Measurements from ENCODE around the gene ADAMTS20. TPM values are rescaled to one million over a fixed set of nuclear protein-coding genes. Genes with fewer than 3 reads are reported as not detected.

The ADAMTS20 gene
- total RNA-seq, 1 experiment from 2014 or later, result 0.07 TPM

- Histone ChIP-seq H3K4me3 (ENCODE audit: low read depth, low read length) (no peak overlapping the region), H3K4me1 (no peaks in the 10 kb centered on the region), H3K36me3 (ENCODE audit: control insufficient read depth, insufficient read depth, low read length) (no peaks in the 10 kb centered on the region), H3K9me3 (no peaks in the 10 kb centered on the region; the same call in none of the 2 replicates), H3K27me3 (replicated peaks; ENCODE audit: control insufficient read depth, insufficient read depth, low read length) (no peaks in the 10 kb centered on the region)
- Mint-ChIP-seq H3K4me1 (ENCODE audit: low read depth, unreplicated experiment) (no peaks in the 10 kb centered on the region), H3K27me3 (ENCODE audit: insufficient read depth, unreplicated experiment) (peaks cover 5% of the 10 kb centered on the region), H3K9me3 (ENCODE audit: unreplicated experiment) (no peaks in the 10 kb centered on the region), H3K27ac (ENCODE audit: unreplicated experiment) (no peak overlapping the region), H3K36me3 (ENCODE audit: insufficient read depth, unreplicated experiment) (no peaks in the 10 kb centered on the region), H3K4me3 (ENCODE audit: unreplicated experiment) (no peak overlapping the region)
- CTCF ChIA-PET, result no interaction called here
- BruUV-seq (replicated peaks), result no TSS peak
- TF ChIP-seq CTCF (IDR thresholded peaks at IDR 0.05; ENCODE audit: insufficient read depth in 1 of 2, low read depth in 1 of 2, low read length in 1 of 2, severe bottlenecking in 1 of 2, unreplicated experiment in 1 of 2), result no peak
- POLR2A ChIA-PET, result no interaction called here
- DNase-seq, result no peak
- intact Hi-C loops (cut with micrococcal nuclease; ENCODE audit: unreplicated experiment), result no loop called here
These were observed 200.0 kb downstream of the ADAMTS20 start for GRCh38 chr12:43352001-43352400.

- H3K9me3 Mint-ChIP-seq (ENCODE audit: unreplicated experiment), result peaks cover 11% of the 10 kb centered on the region
- H3K27ac Mint-ChIP-seq (ENCODE audit: unreplicated experiment), result no peak overlapping the region
- no peaks in the 10 kb centered on the region for H3K36me3 Mint-ChIP-seq (ENCODE audit: insufficient read depth, unreplicated experiment)
- DNase-seq, result no peak
- Histone ChIP-seq H3K27me3 (replicated peaks; ENCODE audit: control insufficient read depth, insufficient read depth, low read length) (no peaks in the 10 kb centered on the region), H3K36me3 (ENCODE audit: control insufficient read depth, insufficient read depth, low read length) (no peaks in the 10 kb centered on the region), H3K4me3 (ENCODE audit: low read depth, low read length) (no peak overlapping the region), H3K9me3 (peaks cover 12% of the 10 kb centered on the region), H3K4me1 (no peaks in the 10 kb centered on the region)
- no peaks in the 10 kb centered on the region for H3K4me1 Mint-ChIP-seq (ENCODE audit: low read depth, unreplicated experiment)
- H3K4me3 Mint-ChIP-seq (ENCODE audit: unreplicated experiment), result no peak overlapping the region
- peak; percentile 25 to 62 for TF ChIP-seq CTCF (IDR thresholded peaks at IDR 0.05; ENCODE audit: insufficient read depth in 1 of 2, low read depth in 1 of 2, low read length in 1 of 2, severe bottlenecking in 1 of 2, unreplicated experiment in 1 of 2)
- no TSS peak for BruUV-seq (replicated peaks)
- intact Hi-C loops (cut with micrococcal nuclease; ENCODE audit: unreplicated experiment), result loop anchor here (1.0 to 5.0 kb wide), 2 partner anchors 378 to 532 kb away; no protein-coding TSS in a partner anchor
- ChIA-PET CTCF (no interaction called here), POLR2A (no interaction called here)
- peaks cover 5% of the 10 kb centered on the region for H3K27me3 Mint-ChIP-seq (ENCODE audit: insufficient read depth, unreplicated experiment)
These were observed 202.1 kb downstream of the ADAMTS20 start for GRCh38 chr12:43349863-43350262.

GRCh38 chr12:43348221-43348620, 203.8 kb downstream of the ADAMTS20 start:
- POLR2A ChIA-PET, result no interaction called here
- Mint-ChIP-seq H3K27ac (ENCODE audit: unreplicated experiment) (no peak overlapping the region), H3K9me3 (ENCODE audit: unreplicated experiment) (peaks cover 25% of the 10 kb centered on the region), H3K4me1 (ENCODE audit: low read depth, unreplicated experiment) (no peaks in the 10 kb centered on the region), H3K4me3 (ENCODE audit: unreplicated experiment) (no peak overlapping the region), H3K36me3 (ENCODE audit: insufficient read depth, unreplicated experiment) (no peaks in the 10 kb centered on the region), H3K27me3 (ENCODE audit: insufficient read depth, unreplicated experiment) (peaks cover 2% of the 10 kb centered on the region)
- CTCF ChIA-PET, result no interaction called here
- intact Hi-C loops (cut with micrococcal nuclease; ENCODE audit: unreplicated experiment), result loop anchor here (5.0 kb wide), 1 partner anchor 534 kb away; no protein-coding TSS in a partner anchor
- no TSS peak for BruUV-seq (replicated peaks)
- Histone ChIP-seq H3K4me1 (no peaks in the 10 kb centered on the region), H3K27me3 (replicated peaks; ENCODE audit: control insufficient read depth, insufficient read depth, low read length) (no peaks in the 10 kb centered on the region), H3K4me3 (ENCODE audit: low read depth, low read length) (no peak overlapping the region), H3K36me3 (ENCODE audit: control insufficient read depth, insufficient read depth, low read length) (no peaks in the 10 kb centered on the region), H3K9me3 (peaks cover 25% of the 10 kb centered on the region)
- TF ChIP-seq CTCF (IDR thresholded peaks at IDR 0.05; ENCODE audit: insufficient read depth in 1 of 2, low read depth in 1 of 2, low read length in 1 of 2, severe bottlenecking in 1 of 2, unreplicated experiment in 1 of 2), result no peak
- DNase-seq, result no peak

Measured in Caco-2 (cell line).